Upper lobe of left lung (tissue), 6 donors: ENCODE results near the gene CCDC200. TPM values are rescaled to one million over a fixed set of nuclear protein-coding genes. Genes with fewer than 3 reads are reported as not detected.
"Not testable (repeated sequence)": the region's sequence is repeated elsewhere in the genome, so short reads cannot be mapped to it uniquely, and the experiment has no call there.

Source experiments
- ATAC-seq, 2 donors: fragments of 200-7000 bp; cut with Tn5 transposase; one replicate each; pipeline ENCODE4 v1.9.1; 2022; ENCODE audit warnings: mild to moderate bottlenecking in 2 of 2, moderate library complexity in 2 of 2; ENCODE audit not compliant: low FRiP score in 2 of 2
- DNase-seq, 2 donors: peaks; one replicate each; pipeline ENCODE4 v3.0.0-alpha.2; 2019 to 2020
- H3K27ac ChIP-seq, 4 donors: fragments of 200-600 bp; sonication (generic); one replicate each; pipeline ENCODE4 v1.5.1; 2016 to 2019
- H3K27me3 ChIP-seq, 4 donors: fragments of 200-600 bp; sonication (generic); one replicate each; pipeline ENCODE4 v1.5.1; 2017 to 2019
- H3K36me3 ChIP-seq, 4 donors: fragments of 200-600 bp; sonication (generic); one replicate each; pipeline ENCODE4 v1.5.1; 2016 to 2019
- H3K4me1 ChIP-seq, 4 donors: fragments of 200-600 bp; sonication (generic); one replicate each; pipeline ENCODE4 v1.5.1; 2018 to 2019
- H3K4me3 ChIP-seq, 4 donors: fragments of 200-600 bp; sonication (generic); one replicate each; pipeline ENCODE4 v1.5.1; 2017 to 2019; ENCODE audit warnings: mild to moderate bottlenecking in 2 of 4, moderate library complexity in 1 of 4
- H3K9me3 ChIP-seq, 4 donors: fragments of 200-600 bp; sonication (generic); one replicate each; pipeline ENCODE4 v1.5.1; 2018 to 2019
- WGBS, 2 donors: methylation state at CpG; one replicate each; pipeline ENCODE4 v1.1.5; 2017 to 2018; 5-methylcytosine and 5-hydroxymethylcytosine counted together
- total RNA-seq, 6 donors: library from RNA; depleted of rRNA in 4 of 6; stranded (reverse); fragments of >200 nt in 4 of 6; gene quantifications; one replicate each; pipeline versions ENCODE4 v1.1.0 to v1.2.1, GENCODE V29; 2016 to 2021
- donor health status: DM: no; HTN: no; CAD: no; lungs with moderate emphysema.
- donor health status: DM: no; HTN: yes; CAD: no; lungs with severe emphysema.

CCDC200 gene
- total RNA-seq, result 1 to 10 TPM in 1 of 6 donors, not detected in 5; 8.4 TPM

DNA sequence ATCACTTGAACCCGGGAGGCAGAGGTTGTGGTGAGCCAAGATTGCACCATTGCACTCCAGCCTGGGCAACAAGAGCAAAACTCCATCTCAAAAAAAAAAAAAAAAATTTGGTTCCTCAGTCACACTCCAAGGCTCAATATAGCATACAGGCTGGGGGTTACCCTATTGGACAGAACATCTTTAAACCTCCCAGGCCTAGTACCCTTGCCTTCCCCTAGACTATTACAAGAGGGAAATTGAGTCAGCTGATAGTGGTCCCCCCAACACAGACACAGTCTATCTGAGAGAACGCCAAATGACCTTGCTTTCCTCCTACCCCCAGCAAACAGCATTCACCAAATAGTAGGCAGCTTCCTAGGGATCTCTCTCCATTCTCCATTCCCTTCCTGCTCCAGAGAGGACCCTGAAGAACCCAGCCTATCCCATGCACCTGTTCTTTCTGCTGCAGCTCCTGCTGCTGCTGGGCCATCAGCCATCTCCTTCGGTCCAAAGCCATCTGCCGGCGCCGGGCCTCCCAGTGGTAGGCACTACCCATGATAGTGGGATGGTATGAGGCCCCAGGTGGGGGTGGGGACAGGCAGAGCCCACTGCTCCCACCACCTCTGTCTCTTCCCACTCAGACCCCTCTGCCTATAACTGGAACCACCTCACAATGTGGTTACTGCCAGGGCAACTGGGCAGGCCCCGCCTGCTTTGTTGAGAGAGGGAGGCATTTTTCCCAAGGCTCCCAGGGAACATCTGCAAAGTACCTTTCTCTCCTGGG, at the start of gene CCDC200:
Gene CCDC200, minus strand, starts transcription at position 604 of the 763 bp plus-strand sequence. Its CDS starts 69 bp downstream, at position 535.
- ATAC-seq, result peak in 1 of 2 donors; percentile 55
- H3K4me1 ChIP-seq, H3K4me3 ChIP-seq, H3K27ac ChIP-seq, H3K9me3 ChIP-seq, H3K27me3 ChIP-seq, DNase-seq: not testable (repeated sequence)
- no CpG with 5 or more reads among the region's 7 CpGs for WGBS, 2 donors
- peaks cover 0 to 17% (median 1%) of the 10 kb centered on the region in 4 donors for H3K36me3 ChIP-seq

DNA sequence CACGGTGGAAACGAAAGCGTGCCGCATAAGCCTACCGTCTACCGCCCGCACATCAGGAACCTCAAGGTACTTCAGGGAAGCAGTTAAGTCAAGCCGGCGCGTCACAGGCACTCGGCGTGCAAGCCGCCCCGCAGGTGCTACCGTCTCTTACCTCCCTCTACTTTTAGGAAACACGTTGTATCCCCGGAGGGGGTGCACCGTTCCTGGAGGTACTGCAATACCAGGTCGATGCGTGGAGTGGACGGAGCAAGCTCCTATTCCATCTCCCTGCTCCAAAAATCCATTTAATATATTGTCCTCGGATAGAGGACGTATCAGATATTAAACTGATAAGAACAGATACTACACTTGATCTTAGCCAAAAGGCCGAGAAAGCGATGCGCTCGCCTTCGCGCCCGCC, 44.5 kb upstream of the CCDC200 start:
- not testable (repeated sequence) for H3K36me3 ChIP-seq, DNase-seq, H3K4me1 ChIP-seq, H3K9me3 ChIP-seq, ATAC-seq, H3K27me3 ChIP-seq, H3K27ac ChIP-seq, H3K4me3 ChIP-seq
- WGBS, 2 donors, result no CpG with 5 or more reads among the region's 30 CpGs

DNA sequence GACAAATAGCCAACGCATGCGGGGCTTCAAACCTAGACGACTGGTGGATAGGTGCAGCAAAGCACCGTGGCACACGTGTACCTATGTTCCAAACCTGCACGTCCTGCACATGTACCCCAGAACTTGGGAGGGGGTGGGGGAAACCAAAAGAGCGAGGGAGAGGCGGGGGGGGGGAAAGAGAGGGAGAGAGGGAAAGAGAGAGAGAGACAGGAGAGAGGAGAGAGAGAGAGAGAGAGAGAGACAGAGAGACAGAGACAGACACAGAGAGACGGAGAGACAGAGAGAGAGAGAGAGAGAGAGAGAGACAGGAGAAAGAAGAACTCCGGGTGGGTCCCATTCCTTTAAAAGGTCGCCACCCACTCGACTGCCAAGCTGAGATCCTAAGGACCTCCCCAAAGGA, 44.1 kb upstream of the CCDC200 start:
- peak in 1 of 2 donors; percentile 0 for DNase-seq
- WGBS, 2 donors, result no CpG with 5 or more reads among the region's 12 CpGs
- not testable (repeated sequence) for H3K27ac ChIP-seq, H3K4me1 ChIP-seq, H3K4me3 ChIP-seq, H3K36me3 ChIP-seq, ATAC-seq, H3K27me3 ChIP-seq, H3K9me3 ChIP-seq

DNA sequence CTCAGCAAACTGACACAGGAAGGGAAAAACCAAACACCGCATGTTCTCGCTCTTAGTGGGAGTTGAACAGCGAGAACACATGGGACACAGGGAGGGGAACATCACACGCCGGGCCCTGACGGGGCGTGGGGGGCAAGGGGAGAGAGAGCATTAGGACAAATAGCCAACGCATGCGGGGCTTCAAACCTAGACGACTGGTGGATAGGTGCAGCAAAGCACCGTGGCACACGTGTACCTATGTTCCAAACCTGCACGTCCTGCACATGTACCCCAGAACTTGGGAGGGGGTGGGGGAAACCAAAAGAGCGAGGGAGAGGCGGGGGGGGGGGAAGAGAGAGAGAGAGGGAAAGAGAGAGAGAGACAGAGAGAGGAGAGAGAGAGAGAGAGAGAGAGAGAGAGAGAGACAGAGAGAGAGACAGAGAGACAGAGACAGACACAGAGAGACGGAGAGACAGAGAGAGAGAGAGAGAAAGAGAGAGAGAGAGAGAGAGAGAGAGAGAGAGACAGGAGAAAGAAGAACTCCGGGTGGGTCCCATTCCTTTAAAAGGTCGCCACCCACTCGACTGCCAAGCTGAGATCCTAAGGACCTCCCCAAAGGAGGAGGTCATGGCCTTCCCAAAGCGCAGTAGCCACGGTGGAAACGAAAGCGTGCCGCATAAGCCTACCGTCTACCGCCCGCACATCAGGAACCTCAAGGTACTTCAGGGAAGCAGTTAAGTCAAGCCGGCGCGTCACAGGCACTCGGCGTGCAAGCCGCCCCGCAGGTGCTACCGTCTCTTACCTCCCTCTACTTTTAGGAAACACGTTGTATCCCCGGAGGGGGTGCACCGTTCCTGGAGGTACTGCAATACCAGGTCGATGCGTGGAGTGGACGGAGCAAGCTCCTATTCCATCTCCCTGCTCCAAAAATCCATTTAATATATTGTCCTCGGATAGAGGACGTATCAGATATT, 42.4 kb upstream of the CCDC200 start:
- H3K4me1 ChIP-seq, H3K4me3 ChIP-seq, H3K27me3 ChIP-seq, DNase-seq, H3K27ac ChIP-seq, H3K9me3 ChIP-seq, ATAC-seq, H3K36me3 ChIP-seq: not testable (repeated sequence)
- WGBS, 2 donors, result no CpG with 5 or more reads among the region's 43 CpGs

DNA sequence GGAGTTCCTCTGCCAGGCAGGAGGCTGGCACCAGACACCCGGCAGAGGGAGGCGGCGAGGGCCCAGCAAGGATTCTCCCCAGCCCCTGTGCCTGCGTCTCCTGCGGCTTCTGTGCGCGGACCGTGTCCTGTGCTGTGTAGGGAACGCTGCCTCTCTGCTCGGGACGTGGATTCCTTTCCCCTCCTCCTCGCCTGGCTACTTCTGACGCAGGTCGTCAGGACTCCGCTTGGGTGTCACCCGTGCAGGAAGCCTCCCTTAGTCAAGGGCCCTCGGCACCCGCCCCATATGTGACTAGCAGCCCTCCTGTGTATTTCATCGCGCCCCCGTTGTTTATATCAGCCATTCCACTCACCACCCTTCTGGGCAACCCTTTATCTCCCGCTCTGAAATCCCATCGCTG, 18.0 kb upstream of the CCDC200 start:
- DNase-seq, H3K4me1 ChIP-seq, H3K27me3 ChIP-seq, H3K36me3 ChIP-seq, H3K9me3 ChIP-seq, ATAC-seq: not testable (repeated sequence)
- WGBS, 2 donors, result 16 to 18% methylated on average over 18 of the region's 23 CpGs
- peak overlapping the region in 2 of 4 donors; percentile 12 to 25 for H3K4me3 ChIP-seq
- H3K27ac ChIP-seq, result peak overlapping the region in 3 of 4 donors; percentile 44 to 78 (median 76)

DNA sequence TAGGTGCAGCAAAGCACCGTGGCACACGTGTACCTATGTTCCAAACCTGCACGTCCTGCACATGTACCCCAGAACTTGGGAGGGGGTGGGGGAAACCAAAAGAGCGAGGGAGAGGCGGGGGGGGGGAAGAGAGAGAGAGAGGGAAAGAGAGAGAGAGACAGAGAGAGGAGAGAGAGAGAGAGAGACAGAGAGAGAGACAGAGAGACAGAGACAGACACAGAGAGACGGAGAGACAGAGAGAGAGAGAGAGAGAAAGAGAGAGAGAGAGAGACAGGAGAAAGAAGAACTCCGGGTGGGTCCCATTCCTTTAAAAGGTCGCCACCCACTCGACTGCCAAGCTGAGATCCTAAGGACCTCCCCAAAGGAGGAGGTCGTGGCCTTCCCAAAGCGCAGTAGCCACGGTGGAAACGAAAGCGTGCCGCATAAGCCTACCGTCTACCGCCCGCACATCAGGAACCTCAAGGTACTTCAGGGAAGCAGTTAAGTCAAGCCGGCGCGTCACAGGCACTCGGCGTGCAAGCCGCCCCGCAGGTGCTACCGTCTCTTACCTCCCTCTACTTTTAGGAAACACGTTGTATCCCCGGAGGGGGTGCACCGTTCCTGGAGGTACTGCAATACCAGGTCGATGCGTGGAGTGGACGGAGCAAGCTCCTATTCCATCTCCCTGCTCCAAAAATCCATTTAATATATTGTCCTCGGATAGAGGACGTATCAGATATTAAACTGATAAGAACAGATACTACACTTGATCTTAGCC, 12.4 kb upstream of the CCDC200 start:
- not testable (repeated sequence) for H3K9me3 ChIP-seq, H3K4me1 ChIP-seq, H3K27ac ChIP-seq, ATAC-seq, H3K27me3 ChIP-seq, DNase-seq, H3K4me3 ChIP-seq, H3K36me3 ChIP-seq
- no CpG with 5 or more reads among the region's 34 CpGs for WGBS, 2 donors

DNA sequence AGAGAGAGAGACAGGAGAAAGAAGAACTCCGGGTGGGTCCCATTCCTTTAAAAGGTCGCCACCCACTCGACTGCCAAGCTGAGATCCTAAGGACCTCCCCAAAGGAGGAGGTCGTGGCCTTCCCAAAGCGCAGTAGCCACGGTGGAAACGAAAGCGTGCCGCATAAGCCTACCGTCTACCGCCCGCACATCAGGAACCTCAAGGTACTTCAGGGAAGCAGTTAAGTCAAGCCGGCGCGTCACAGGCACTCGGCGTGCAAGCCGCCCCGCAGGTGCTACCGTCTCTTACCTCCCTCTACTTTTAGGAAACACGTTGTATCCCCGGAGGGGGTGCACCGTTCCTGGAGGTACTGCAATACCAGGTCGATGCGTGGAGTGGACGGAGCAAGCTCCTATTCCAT, 11.2 kb upstream of the CCDC200 start:
- not testable (repeated sequence) for H3K27me3 ChIP-seq, H3K9me3 ChIP-seq, H3K27ac ChIP-seq, H3K4me3 ChIP-seq, H3K36me3 ChIP-seq, ATAC-seq, H3K4me1 ChIP-seq, DNase-seq
- no CpG with 5 or more reads among the region's 26 CpGs for WGBS, 2 donors

DNA sequence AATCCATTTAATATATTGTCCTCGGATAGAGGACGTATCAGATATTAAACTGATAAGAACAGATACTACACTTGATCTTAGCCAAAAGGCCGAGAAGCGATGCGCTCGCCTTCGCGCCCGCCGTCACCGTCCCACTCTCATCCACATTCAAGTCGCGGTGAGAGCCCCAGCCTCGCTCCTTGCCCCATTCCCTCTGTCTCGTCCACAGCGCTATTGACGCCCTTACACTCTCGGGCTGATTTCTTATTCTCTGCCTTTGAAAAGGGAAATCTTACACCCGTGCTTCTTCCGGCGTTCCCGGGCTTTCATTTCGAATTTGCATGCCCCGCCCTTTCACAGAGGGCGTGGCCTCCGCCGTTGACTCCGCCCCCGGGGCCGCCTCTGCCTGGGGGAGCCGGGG, 5.5 kb upstream of the CCDC200 start, which contains the start of gene RNU2-1:
Gene RNU2-1, minus strand, starts transcription at position 101 of the 400 bp plus-strand sequence.
- no CpG with 5 or more reads among the region's 31 CpGs for WGBS, 2 donors
- H3K4me1 ChIP-seq, H3K9me3 ChIP-seq, ATAC-seq, H3K36me3 ChIP-seq, H3K27me3 ChIP-seq, H3K4me3 ChIP-seq, H3K27ac ChIP-seq, DNase-seq: not testable (repeated sequence)

DNA sequence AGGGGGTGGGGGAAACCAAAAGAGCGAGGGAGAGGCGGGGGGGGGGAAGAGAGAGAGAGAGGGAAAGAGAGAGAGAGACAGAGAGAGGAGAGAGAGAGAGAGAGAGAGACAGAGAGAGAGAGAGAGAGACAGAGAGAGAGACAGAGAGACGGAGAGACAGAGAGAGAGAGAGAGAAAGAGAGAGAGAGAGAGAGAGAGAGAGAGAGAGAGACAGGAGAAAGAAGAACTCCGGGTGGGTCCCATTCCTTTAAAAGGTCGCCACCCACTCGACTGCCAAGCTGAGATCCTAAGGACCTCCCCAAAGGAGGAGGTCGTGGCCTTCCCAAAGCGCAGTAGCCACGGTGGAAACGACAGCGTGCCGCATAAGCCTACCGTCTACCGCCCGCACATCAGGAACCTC, 4.8 kb upstream of the CCDC200 start:
- H3K4me1 ChIP-seq, ATAC-seq, DNase-seq, H3K27me3 ChIP-seq, H3K4me3 ChIP-seq, H3K36me3 ChIP-seq, H3K9me3 ChIP-seq, H3K27ac ChIP-seq: not testable (repeated sequence)
- no CpG with 5 or more reads among the region's 15 CpGs for WGBS, 2 donors

DNA sequence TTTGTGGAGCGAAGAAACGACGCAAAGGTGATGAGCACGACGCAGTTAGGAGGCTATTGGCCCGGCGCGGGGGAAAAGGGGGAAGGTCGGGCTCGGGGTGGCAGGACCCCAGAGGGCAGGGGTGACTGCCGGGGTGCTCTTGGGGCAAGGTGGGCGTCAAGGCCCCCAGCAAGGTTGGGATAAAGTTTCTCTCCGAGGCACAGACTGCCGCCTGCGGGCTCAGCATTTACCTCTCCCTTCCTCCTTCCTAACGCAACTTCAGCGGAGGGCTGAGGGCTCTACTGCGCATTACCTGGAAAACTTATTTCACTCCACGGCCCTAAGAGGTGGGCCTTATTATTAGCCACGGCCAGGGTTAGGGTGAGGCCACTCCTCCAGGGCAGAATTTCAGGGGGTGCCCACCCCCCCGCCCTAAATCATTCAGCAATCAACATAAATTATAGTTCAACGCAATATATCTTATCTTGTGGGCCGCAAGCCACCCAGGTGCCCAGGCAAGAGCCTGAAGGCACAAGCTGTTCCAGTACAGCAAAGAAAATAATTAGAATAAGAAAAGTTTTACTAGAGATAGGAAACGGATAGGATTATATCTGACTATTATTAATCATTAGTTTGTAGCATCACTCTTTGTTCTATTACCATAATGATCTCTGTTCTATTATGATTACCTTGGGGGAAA, 3.7 kb upstream of the CCDC200 start:
- not testable (repeated sequence) for H3K9me3 ChIP-seq

More for the DNA sequence above, 3.7 kb upstream of the CCDC200 start:
- not testable (repeated sequence) for H3K27me3 ChIP-seq, H3K4me1 ChIP-seq, ATAC-seq, H3K36me3 ChIP-seq
- Histone ChIP-seq H3K4me3 (peak overlapping the region in 1 of 4 donors; percentile 5), H3K27ac (peak overlapping the region; percentile 31 to 70 (median 42))
- 58 to 75% methylated on average over 20 of the region's 24 CpGs for WGBS, 2 donors
- peak in 1 of 2 donors; percentile 57 for DNase-seq
